Calu3 (cell line): ENCODE data around the gene GAS7. TPM values are rescaled to one million over a fixed set of nuclear protein-coding genes. Genes with fewer than 3 reads are reported as not detected.

ENCODE experiments used
- BruUV-seq: library from RNA; stranded (reverse); fragments of 400-500 nt; replicated peaks from 2 replicates; lab custom pipeline; 2021; lab: Mats Ljungman, UMichigan
- CTCF ChIA-PET: fragments of 300-600 bp; sonication (Branson Sonifier 250); formaldehyde crosslinking; loops from one replicate; lab custom pipeline; 2022; ENCODE audit warnings: antibody characterized with exemption; lab: Charles Lee
- DNase-seq: peaks from one replicate; pipeline ENCODE4 v3.0.0; 2022
- H3K27ac Mint-ChIP-seq: one replicate; pipeline ENCODE4 v1.8.0; 2022; ENCODE audit warnings: mixed read lengths; ENCODE audit not compliant: unreplicated experiment
- H3K27me3 Mint-ChIP-seq: one replicate; pipeline ENCODE4 v1.8.0; 2022; ENCODE audit warnings: mixed read lengths; ENCODE audit not compliant: unreplicated experiment
- H3K36me3 Mint-ChIP-seq: one replicate; pipeline ENCODE4 v1.8.0; 2022; ENCODE audit warnings: mild to moderate bottlenecking, moderate library complexity, mixed read lengths; ENCODE audit not compliant: insufficient read depth, unreplicated experiment
- H3K4me1 Mint-ChIP-seq: one replicate; pipeline ENCODE4 v1.8.0; 2022; ENCODE audit warnings: mild to moderate bottlenecking, low read depth, mixed read lengths; ENCODE audit not compliant: unreplicated experiment
- H3K4me3 Mint-ChIP-seq: one replicate; pipeline ENCODE4 v1.8.0; 2022; ENCODE audit warnings: mild to moderate bottlenecking, low read depth, moderate library complexity, mixed read lengths; ENCODE audit not compliant: unreplicated experiment
- H3K9me3 Mint-ChIP-seq: one replicate; pipeline ENCODE4 v1.8.0; 2022; ENCODE audit warnings: low read depth, mixed read lengths; ENCODE audit not compliant: unreplicated experiment
- CTCF ChIP-seq: fragments of 200-600 bp; IDR thresholded peaks from one replicate; pipeline ENCODE4 v1.8.0; 2022; ENCODE audit warnings: antibody characterized with exemption; ENCODE audit not compliant: unreplicated experiment
- intact Hi-C: fragments of 100-400 bp; cut with micrococcal nuclease; formaldehyde crosslinking; loops from one replicate; pipeline ENCODE4 v1.10.0; 2022; ENCODE audit not compliant: unreplicated experiment
- total RNA-seq: library from RNA; stranded (reverse); gene quantifications from 2 replicates; pipeline ENCODE4 v1.2.3, GENCODE V29; 2022

GAS7 gene
- total RNA-seq, 1 experiment from 2014 or later, result 0.42 TPM

- no peak for TF ChIP-seq CTCF
- intact Hi-C loops, result no loop called here
Observed at GRCh38 chr17:9918804-9919352, 279.5 kb downstream of the GAS7 start.

GRCh38 chr17:9918352-9918751 lies 280.1 kb downstream of the GAS7 start:
- no peaks in the 10 kb centered on the region for H3K36me3 Mint-ChIP-seq
- BruUV-seq, result no TSS peak
- no peak overlapping the region for H3K27ac Mint-ChIP-seq
- DNase-seq, result no peak
- no peak overlapping the region for H3K4me3 Mint-ChIP-seq
- intact Hi-C loops, result no loop called here
- no peak for TF ChIP-seq CTCF
- no peaks in the 10 kb centered on the region for H3K4me1 Mint-ChIP-seq
- CTCF ChIA-PET, result no interaction called here
- no peaks in the 10 kb centered on the region for H3K9me3 Mint-ChIP-seq
- peaks cover 28% of the 10 kb centered on the region for H3K27me3 Mint-ChIP-seq

More at GRCh38 chr17:9918804-9919352, 279.5 kb downstream of the GAS7 start:
- Mint-ChIP-seq H3K27me3 (peaks cover 28% of the 10 kb centered on the region), H3K4me1 (no peaks in the 10 kb centered on the region), H3K27ac (no peak overlapping the region), H3K4me3 (no peak overlapping the region), H3K9me3 (no peaks in the 10 kb centered on the region), H3K36me3 (no peaks in the 10 kb centered on the region)
- CTCF ChIA-PET, result no interaction called here
- no TSS peak for BruUV-seq
- no peak for DNase-seq

GRCh38 chr17:9917801-9918200 lies 280.6 kb downstream of the GAS7 start:
- DNase-seq, result no peak
- intact Hi-C loops, result no loop called here
- no peak for TF ChIP-seq CTCF
- Mint-ChIP-seq H3K27ac (no peak overlapping the region), H3K9me3 (no peaks in the 10 kb centered on the region), H3K4me1 (no peaks in the 10 kb centered on the region), H3K27me3 (peaks cover 28% of the 10 kb centered on the region), H3K4me3 (no peak overlapping the region), H3K36me3 (no peaks in the 10 kb centered on the region)
- BruUV-seq, result no TSS peak
- CTCF ChIA-PET, result no interaction called here

GRCh38 chr17:9917131-9917530 lies 281.3 kb downstream of the GAS7 start:
- no peak for TF ChIP-seq CTCF
- CTCF ChIA-PET, result interaction anchor here (0.5 to 0.6 kb wide), 2 partner anchors 11 to 946 kb away, joined by 3 to 4 read pairs; no protein-coding TSS in a partner anchor
- BruUV-seq, result no TSS peak
- Mint-ChIP-seq H3K4me3 (no peak overlapping the region), H3K27ac (no peak overlapping the region), H3K27me3 (peaks cover 29% of the 10 kb centered on the region), H3K4me1 (no peaks in the 10 kb centered on the region), H3K9me3 (no peaks in the 10 kb centered on the region), H3K36me3 (no peaks in the 10 kb centered on the region)
- no peak for DNase-seq
- intact Hi-C loops, result no loop called here
